H9 (cell line): Measurements from ENCODE around the gene SOX14. TPM values are rescaled to one million over a fixed set of nuclear protein-coding genes. Genes with fewer than 3 reads are reported as not detected.

Experiments
- DNase-seq: peaks from one replicate; pipeline ENCODE4 v3.0.0-alpha.2; 2017
- H2AFZ ChIP-seq: one replicate; pipeline ENCODE4 v1.6.1; 2013; ENCODE audit warnings: mild to moderate bottlenecking, low read length, control low read depth, moderate library complexity
- H2AK5ac ChIP-seq: 2 replicates; pipeline ENCODE4 v1.6.1; 2013; ENCODE audit warnings: low read length, control low read depth, mixed read lengths; ENCODE audit not compliant: insufficient read length
- H2BK120ac ChIP-seq: one replicate; pipeline ENCODE4 v1.6.1; 2013; ENCODE audit warnings: low read depth, mild to moderate bottlenecking, low read length, control low read depth, inconsistent platforms; ENCODE audit not compliant: poor library complexity, severe bottlenecking
- H2BK12ac ChIP-seq: 2 replicates; pipeline ENCODE4 v1.6.1; 2013; ENCODE audit warnings: low read length, control low read depth, mixed read lengths, low read depth; ENCODE audit not compliant: insufficient read length
- H2BK15ac ChIP-seq: 2 replicates; pipeline ENCODE4 v1.6.1; 2013; ENCODE audit warnings: low read depth, low read length, control low read depth
- H2BK20ac ChIP-seq: one replicate; pipeline ENCODE4 v1.6.1; 2013; ENCODE audit warnings: low read depth, mild to moderate bottlenecking, low read length, control low read depth, inconsistent platforms; ENCODE audit not compliant: poor library complexity, severe bottlenecking
- H2BK5ac ChIP-seq: 2 replicates; pipeline ENCODE4 v1.6.1; 2013; ENCODE audit warnings: low read length, control low read depth, mixed read lengths; ENCODE audit not compliant: insufficient read length
- H3K14ac ChIP-seq: 2 replicates; pipeline ENCODE4 v1.6.1; 2013; ENCODE audit warnings: low read length, control low read depth; ENCODE audit not compliant: insufficient read depth
- H3K18ac ChIP-seq: 2 replicates; pipeline ENCODE4 v1.6.1; 2013; ENCODE audit warnings: low read depth, mild to moderate bottlenecking, mixed read lengths, low read length, control low read depth; ENCODE audit not compliant: insufficient read length
- H3K23ac ChIP-seq: 2 replicates; pipeline ENCODE4 v1.6.1; 2013; ENCODE audit warnings: low read length, control low read depth, mixed read lengths, low read depth; ENCODE audit not compliant: insufficient read length
- H3K23me2 ChIP-seq: 2 replicates; pipeline ENCODE4 v1.6.1; 2013; ENCODE audit warnings: low read depth, mild to moderate bottlenecking, mixed read lengths, low read length, control low read depth; ENCODE audit not compliant: insufficient read length, poor library complexity, severe bottlenecking
- H3K27ac ChIP-seq: 2 replicates; pipeline ENCODE4 v1.5.1; 2013; ENCODE audit warnings: low read length, control low read depth, mixed read lengths, low read depth; ENCODE audit not compliant: insufficient read length
- H3K27me3 ChIP-seq: 2 replicates; pipeline ENCODE4 v1.6.1; 2013; ENCODE audit warnings: low read length, control low read depth, inconsistent platforms; ENCODE audit not compliant: insufficient read depth
- H3K4ac ChIP-seq: 2 replicates; pipeline ENCODE4 v1.6.1; 2013; ENCODE audit warnings: low read depth, mild to moderate bottlenecking, control low read depth, inconsistent platforms, low read length, moderate library complexity
- H3K4me1 ChIP-seq: 2 replicates; pipeline ENCODE4 v1.6.1; 2013; ENCODE audit warnings: low read length, control low read depth, inconsistent platforms; ENCODE audit not compliant: insufficient read depth
- H3K4me2 ChIP-seq: 2 replicates; pipeline ENCODE4 v1.6.1; 2013; ENCODE audit warnings: low read length, control low read depth, mixed read lengths; ENCODE audit not compliant: insufficient read length, insufficient read depth
- H3K56ac ChIP-seq: 2 replicates; pipeline ENCODE4 v1.6.1; 2013; ENCODE audit warnings: low read depth, mild to moderate bottlenecking, mixed read lengths, low read length, control low read depth; ENCODE audit not compliant: insufficient read length
- H3K79me1 ChIP-seq: 2 replicates; pipeline ENCODE4 v1.6.1; 2013; ENCODE audit warnings: low read depth, mild to moderate bottlenecking, moderate library complexity, low read length, control low read depth, inconsistent platforms; ENCODE audit not compliant: insufficient read depth, poor library complexity, severe bottlenecking
- H3K79me2 ChIP-seq: 2 replicates; pipeline ENCODE4 v1.6.1; 2013; ENCODE audit warnings: low read length, control low read depth, inconsistent platforms; ENCODE audit not compliant: insufficient read depth
- H3K9ac ChIP-seq: 2 replicates; pipeline ENCODE4 v1.6.1; 2013; ENCODE audit warnings: low read length, control low read depth, mixed read lengths; ENCODE audit not compliant: insufficient read length; ENCODE audit errors: extremely low read depth
- H3K9me3 ChIP-seq: one replicate; pipeline ENCODE4 v1.6.1; 2013; ENCODE audit warnings: low read depth, low read length, inconsistent platforms; ENCODE audit not compliant: control insufficient read depth
- H3T11ph ChIP-seq: one replicate; pipeline ENCODE4 v1.6.1; 2013; ENCODE audit warnings: mild to moderate bottlenecking, low read length, control low read depth, inconsistent platforms
- H4K20me1 ChIP-seq: one replicate; pipeline ENCODE4 v1.6.1; 2013; ENCODE audit not compliant: control insufficient read depth, insufficient read length, insufficient read depth
- H4K5ac ChIP-seq: 2 replicates; pipeline ENCODE4 v1.6.1; 2013; ENCODE audit warnings: low read depth, mild to moderate bottlenecking, mixed read lengths, low read length, control low read depth; ENCODE audit not compliant: insufficient read length
- H4K8ac ChIP-seq: replicated peaks from 2 replicates; pipeline ENCODE4 v1.6.1; 2013; ENCODE audit warnings: low read length, control low read depth, mixed read lengths, low read depth; ENCODE audit not compliant: insufficient read length
- H4K91ac ChIP-seq: 2 replicates; pipeline ENCODE4 v1.6.1; 2013; ENCODE audit warnings: low read depth, mild to moderate bottlenecking, moderate library complexity, mixed read lengths, low read length, control low read depth; ENCODE audit not compliant: insufficient read length
- H3K27ac Mint-ChIP-seq, 3 experiments: 2 replicates in 2 of 3; 3 replicates in 1 of 3; pipeline ENCODE4 v1.8.0; 2020 to 2021; ENCODE audit warnings: mixed read lengths in 3 of 3, mild to moderate bottlenecking in 1 of 3, moderate library complexity in 1 of 3
- H3K27me3 Mint-ChIP-seq: 2 replicates; pipeline ENCODE4 v1.8.0; 2021; ENCODE audit warnings: low read depth, mild to moderate bottlenecking, moderate library complexity, mixed read lengths
- H3K36me3 Mint-ChIP-seq, 3 experiments: 2 replicates in 2 of 3; 3 replicates in 1 of 3; pipeline ENCODE4 v1.8.0; 2020 to 2021; ENCODE audit warnings: low read depth in 3 of 3, mixed read lengths in 3 of 3; ENCODE audit not compliant: insufficient read depth in 1 of 3
- H3K4me1 Mint-ChIP-seq, 2 experiments: 2 replicates each; pipeline ENCODE4 v1.8.0; 2020; ENCODE audit warnings: mixed read lengths in 2 of 2
- H3K4me3 Mint-ChIP-seq, 2 experiments: 2 replicates in 1 of 2; 3 replicates in 1 of 2; pipeline ENCODE4 v1.8.0; 2020 to 2021; ENCODE audit warnings: mild to moderate bottlenecking in 2 of 2, mixed read lengths in 2 of 2, moderate library complexity in 1 of 2
- H3K9me3 Mint-ChIP-seq, 2 experiments: 2 replicates in 1 of 2; 3 replicates in 1 of 2; pipeline ENCODE4 v1.8.0; 2020; ENCODE audit warnings: mild to moderate bottlenecking in 2 of 2, mixed read lengths in 2 of 2, moderate library complexity in 1 of 2
- WGBS: extraction: QIAGEN DNeasy Blood & Tissue Kit; methylation state at CpG from one replicate; pipeline ENCODE4 v1.1.7; 2013; ENCODE audit warnings: missing lambda C conversion rate, low lambda C conversion rate, mixed read lengths; ENCODE audit not compliant: insufficient read length; ENCODE audit errors: extremely low coverage; 5-methylcytosine and 5-hydroxymethylcytosine counted together
- total RNA-seq: library from RNA; stranded (reverse); gene quantifications from 2 replicates; pipeline ENCODE4 v1.2.1, GENCODE V29; 2021
- TF ChIP-seq, protein P1 (sequence below): fragments of 200-600 bp; sonication (generic); conservative IDR thresholded peaks from 3 replicates; pipeline ENCODE4 v1.8.0; 2021; ENCODE audit warnings: antibody characterized with exemption, mild to moderate bottlenecking

SOX14 gene
- total RNA-seq, 1 experiment from 2014 or later: 0.57 TPM

DNA sequence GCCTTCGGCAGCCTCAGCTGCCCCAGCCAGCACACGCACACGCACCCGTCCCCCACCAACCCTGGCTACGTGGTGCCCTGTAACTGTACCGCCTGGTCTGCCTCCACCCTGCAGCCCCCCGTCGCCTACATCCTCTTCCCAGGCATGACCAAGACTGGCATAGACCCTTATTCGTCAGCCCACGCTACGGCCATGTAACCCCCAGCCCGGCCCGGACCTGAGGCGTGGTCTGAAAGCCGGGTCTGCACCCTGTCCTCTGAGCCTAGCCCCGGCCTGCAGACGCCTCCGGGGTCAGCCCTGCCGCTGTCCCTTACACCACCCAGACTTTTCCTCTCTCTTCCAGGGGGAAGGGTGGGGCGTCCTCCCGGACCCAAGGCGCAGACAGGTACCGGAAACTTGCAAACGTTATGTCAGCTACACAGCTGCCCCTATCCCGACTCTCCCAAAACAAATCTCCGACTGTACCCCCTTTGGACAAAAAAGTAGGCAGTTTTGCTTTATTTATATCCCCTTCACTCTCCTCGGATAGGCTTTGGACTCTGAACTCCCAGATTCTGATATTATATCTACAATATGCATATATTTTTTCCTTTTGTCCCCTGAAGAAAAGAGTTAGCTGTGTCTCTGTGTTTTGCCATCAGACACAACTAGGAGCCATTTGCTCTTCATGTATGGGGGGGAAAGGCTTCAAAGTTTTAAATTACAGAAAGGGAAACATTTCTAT is 1.4 kb downstream of the SOX14 start:
- Mint-ChIP-seq H3K27me3 (peaks cover 100% of the 10 kb centered on the region), H3K36me3 (peaks cover 0 to 1% (median 0%) of the 10 kb centered on the region in 3 experiments; a peak in 1 of 7 replicates), H3K27ac (no peak overlapping the region), H3K9me3 (peaks cover 0 to 2% of the 10 kb centered on the region in 2 experiments; a peak in 2 of 5 replicates), H3K4me1 (peaks cover 87 to 92% of the 10 kb centered on the region in 2 experiments), H3K4me3 (peak overlapping the region; percentile 49 to 86)
- H2AK5ac ChIP-seq: no peak overlapping the region
- no peaks in the 10 kb centered on the region for H3K9me3 ChIP-seq
- H3K27me3 ChIP-seq: peaks cover 89% of the 10 kb centered on the region
- peaks cover 3% of the 10 kb centered on the region for H4K20me1 ChIP-seq
- H3K56ac ChIP-seq: no peak overlapping the region
- TF ChIP-seq, protein P1, sequence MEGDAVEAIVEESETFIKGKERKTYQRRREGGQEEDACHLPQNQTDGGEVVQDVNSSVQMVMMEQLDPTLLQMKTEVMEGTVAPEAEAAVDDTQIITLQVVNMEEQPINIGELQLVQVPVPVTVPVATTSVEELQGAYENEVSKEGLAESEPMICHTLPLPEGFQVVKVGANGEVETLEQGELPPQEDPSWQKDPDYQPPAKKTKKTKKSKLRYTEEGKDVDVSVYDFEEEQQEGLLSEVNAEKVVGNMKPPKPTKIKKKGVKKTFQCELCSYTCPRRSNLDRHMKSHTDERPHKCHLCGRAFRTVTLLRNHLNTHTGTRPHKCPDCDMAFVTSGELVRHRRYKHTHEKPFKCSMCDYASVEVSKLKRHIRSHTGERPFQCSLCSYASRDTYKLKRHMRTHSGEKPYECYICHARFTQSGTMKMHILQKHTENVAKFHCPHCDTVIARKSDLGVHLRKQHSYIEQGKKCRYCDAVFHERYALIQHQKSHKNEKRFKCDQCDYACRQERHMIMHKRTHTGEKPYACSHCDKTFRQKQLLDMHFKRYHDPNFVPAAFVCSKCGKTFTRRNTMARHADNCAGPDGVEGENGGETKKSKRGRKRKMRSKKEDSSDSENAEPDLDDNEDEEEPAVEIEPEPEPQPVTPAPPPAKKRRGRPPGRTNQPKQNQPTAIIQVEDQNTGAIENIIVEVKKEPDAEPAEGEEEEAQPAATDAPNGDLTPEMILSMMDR: no peak
- no peak overlapping the region for H3K23ac ChIP-seq
- peak overlapping the region; percentile 30 for H3K18ac ChIP-seq
- no peak overlapping the region for H3K4ac ChIP-seq
- H4K5ac ChIP-seq: no peak overlapping the region
- no peaks in the 10 kb centered on the region for H3K79me1 ChIP-seq
- H2BK15ac ChIP-seq: no peak overlapping the region
- H3K27ac ChIP-seq: no peak overlapping the region
- no peak overlapping the region for H4K91ac ChIP-seq
- no peak overlapping the region for H4K8ac ChIP-seq
- peak overlapping the region; percentile 47 for H2BK12ac ChIP-seq
- no peak overlapping the region for H2BK120ac ChIP-seq
- H3K79me2 ChIP-seq: no peaks in the 10 kb centered on the region
- H2BK5ac ChIP-seq: no peak overlapping the region
- no peak overlapping the region for H3T11ph ChIP-seq
- 0 out of 2 replicates have a peak, but pooled peaks cover 2% of the 10 kb centered on the region for H3K4me1 ChIP-seq
- no peak overlapping the region for H2BK20ac ChIP-seq
- H3K14ac ChIP-seq: no peak overlapping the region
- peak; percentile 41 for DNase-seq
- WGBS: no CpG with 5 or more reads among the region's 27 CpGs
- peaks cover 21% of the 10 kb centered on the region for H3K23me2 ChIP-seq
- no peak overlapping the region for H3K9ac ChIP-seq
- H3K4me2 ChIP-seq: peak overlapping the region; percentile 64
- H2AFZ ChIP-seq: no peak overlapping the region
